Measurements from ENCODE around the gene RBP5.

RBP5 gene

GRCh38 chr12:7073946-7074345 is 54.7 kb downstream of the RBP5 start:
- in situ Hi-C loops (cut with HindIII; ENCODE audit: low pct_ligation_motif_present, low sequenced_read_pairs), result no loop called here
- TF ChIP-seq CTCF (IDR thresholded peaks at IDR 0.05; ENCODE audit: low read depth, low read length, missing control alignments), result no peak
- Histone ChIP-seq H3K27ac (no peak overlapping the region), H3K36me3 (replicated peaks) (no peaks in the 10 kb centered on the region), H3K27me3 (replicated peaks) (no peaks in the 10 kb centered on the region), H3K4me3 (ENCODE audit: low read depth, low read length) (no peak overlapping the region)
- no peak for DNase-seq
